NCI-H1436 (cell line): ENCODE data around the gene PLEKHA7.
"Not testable (repeated sequence)": the region's sequence is repeated elsewhere in the genome, so short reads cannot be mapped to it uniquely, and the experiment has no call there.

Source experiments
- DNase-seq: peaks from one replicate; lab custom pipeline; 2025; lab: John Stamatoyannopoulos, UW

Gene PLEKHA7

GRCh38 chr11:17014321-17014832, at the start of gene PLEKHA7:
Gene PLEKHA7, minus strand, starts transcription at chr11:17014414. Its CDS starts 13 bp downstream, at chr11:17014401.
- no peak for DNase-seq

- peak; percentile 80 for DNase-seq
Observed at GRCh38 chr11:17063171-17064002, 49.2 kb upstream of the PLEKHA7 start.

- not testable (repeated sequence) for DNase-seq
Observed at GRCh38 chr11:17051146-17051545, 36.9 kb upstream of the PLEKHA7 start.

GRCh38 chr11:17048491-17048890, 34.3 kb upstream of the PLEKHA7 start:
- DNase-seq, result not testable (repeated sequence)

- no peak for DNase-seq
Observed at GRCh38 chr11:17046690-17047089, 32.5 kb upstream of the PLEKHA7 start.

- DNase-seq, result no peak
Observed at GRCh38 chr11:17036666-17037658, 22.7 kb upstream of the PLEKHA7 start.

GRCh38 chr11:17034027-17034426, 19.8 kb upstream of the PLEKHA7 start:
- DNase-seq, result not testable (repeated sequence)

GRCh38 chr11:17026487-17027082, 12.4 kb upstream of the PLEKHA7 start:
- DNase-seq, result no peak

- no peak for DNase-seq
Observed at GRCh38 chr11:17024924-17025323, 10.7 kb upstream of the PLEKHA7 start.

GRCh38 chr11:17021511-17021910, 7.3 kb upstream of the PLEKHA7 start:
- DNase-seq, result no peak

GRCh38 chr11:17020831-17021230, 6.6 kb upstream of the PLEKHA7 start:
- DNase-seq, result no peak

- no peak for DNase-seq
Observed at GRCh38 chr11:17019232-17019631, 5.0 kb upstream of the PLEKHA7 start.

GRCh38 chr11:17015627-17016126, 1.5 kb upstream of the PLEKHA7 start:
- no peak for DNase-seq

GRCh38 chr11:17014833-17015626, 816 bp upstream of the PLEKHA7 start:
- peak; percentile 32 for DNase-seq

- peak; percentile 18 for DNase-seq
Observed at GRCh38 chr11:17013548-17014320, 480 bp downstream of the PLEKHA7 start.

- no peak for DNase-seq
Observed at GRCh38 chr11:17012712-17013547, 1.3 kb downstream of the PLEKHA7 start.

- DNase-seq, result no peak
Observed at GRCh38 chr11:17012179-17012578, 2.0 kb downstream of the PLEKHA7 start.

GRCh38 chr11:17010851-17011420, 3.3 kb downstream of the PLEKHA7 start:
- no peak for DNase-seq

GRCh38 chr11:17008099-17008498, 6.1 kb downstream of the PLEKHA7 start:
- no peak for DNase-seq
